Naive thymus-derived CD4-positive, alpha-beta T cell (primary cell): ENCODE measurements around the gene PSMD1. TPM values are rescaled to one million over a fixed set of nuclear protein-coding genes. Genes with fewer than 3 reads are reported as not detected.

ENCODE experiments used
- ATAC-seq: fragments of 150-1000 bp; cut with Tn5 transposase; 2 replicates; pipeline ENCODE4 v1.10.0; 2021; ENCODE audit warnings: mild to moderate bottlenecking, moderate library complexity
- CTCF ChIA-PET: fragments of 350-600 bp; sonication (Branson Sonifier 250); formaldehyde crosslinking; loops from one replicate; lab custom pipeline; 2021; ENCODE audit warnings: antibody characterized with exemption; lab: Charles Lee
- POLR2A ChIA-PET: fragments of 350-600 bp; sonication (Branson Sonifier 250); formaldehyde crosslinking; loops from one replicate; lab custom pipeline; 2021; ENCODE audit warnings: antibody characterized with exemption, inconsistent platforms; lab: Charles Lee
- DNase-seq, 9 donors: peaks; one replicate each; pipeline versions ENCODE4 v3.0.0 to v3.0.0-alpha.2; 2020 to 2022; ENCODE audit warnings: mixed read lengths in 1 of 9
- H3K27ac ChIP-seq: one replicate; pipeline ENCODE4 v1.7.0; 2013; ENCODE audit warnings: mild to moderate bottlenecking, low read depth, low read length, moderate library complexity
- H3K27me3 ChIP-seq, 2 donors: one replicate each; pipeline ENCODE4 v1.7.0; 2013; ENCODE audit warnings: low read length in 2 of 2, mild to moderate bottlenecking in 2 of 2, moderate library complexity in 2 of 2; ENCODE audit not compliant: control insufficient read depth in 2 of 2, insufficient read depth in 2 of 2
- H3K36me3 ChIP-seq, 3 experiments: 1 replicate in 2 of 3; 2 replicates in 1 of 3; pipeline ENCODE4 v1.7.0; 2013; ENCODE audit warnings: low read length in 3 of 3, mild to moderate bottlenecking in 3 of 3, moderate library complexity in 1 of 3; ENCODE audit not compliant: insufficient read depth in 3 of 3, control insufficient read depth in 2 of 3
- H3K4me1 ChIP-seq, 2 donors: one replicate each; pipeline ENCODE4 v1.7.0; 2013; ENCODE audit warnings: low read length in 2 of 2, mild to moderate bottlenecking in 2 of 2, moderate library complexity in 1 of 2; ENCODE audit not compliant: control insufficient read depth in 2 of 2, insufficient read depth in 2 of 2
- H3K4me3 ChIP-seq: 2 replicates; pipeline ENCODE4 v1.7.0; 2013; ENCODE audit warnings: mild to moderate bottlenecking, low read length
- H3K9me3 ChIP-seq, 3 experiments: 1 replicate in 2 of 3; 2 replicates in 1 of 3; pipeline ENCODE4 v1.7.0; 2013; ENCODE audit warnings: low read length in 3 of 3; ENCODE audit not compliant: control insufficient read depth in 2 of 3
- H3K27ac Mint-ChIP-seq, 9 donors: one replicate each; pipeline ENCODE4 v1.8.0; 2020 to 2022; ENCODE audit warnings: mixed read lengths in 9 of 9, mild to moderate bottlenecking in 8 of 9, moderate library complexity in 5 of 9, inconsistent platforms in 2 of 9
- H3K27me3 Mint-ChIP-seq, 5 donors: one replicate each; pipeline ENCODE4 v1.8.0; 2021 to 2022; ENCODE audit warnings: mixed read lengths in 5 of 5, mild to moderate bottlenecking in 1 of 5
- H3K36me3 Mint-ChIP-seq, 5 donors: one replicate each; pipeline ENCODE4 v1.8.0; 2020 to 2022; ENCODE audit warnings: mixed read lengths in 5 of 5, mild to moderate bottlenecking in 3 of 5, inconsistent platforms in 1 of 5
- H3K4me1 Mint-ChIP-seq, 7 donors: one replicate each; pipeline ENCODE4 v1.8.0; 2020 to 2022; ENCODE audit warnings: mixed read lengths in 7 of 7, mild to moderate bottlenecking in 3 of 7, inconsistent platforms in 1 of 7
- H3K4me3 Mint-ChIP-seq, 10 donors: one replicate each; pipeline ENCODE4 v1.8.0; 2020 to 2022; ENCODE audit warnings: mild to moderate bottlenecking in 10 of 10, mixed read lengths in 10 of 10, moderate library complexity in 6 of 10, inconsistent platforms in 2 of 10
- H3K9me3 Mint-ChIP-seq, 11 donors: one replicate each; pipeline ENCODE4 v1.8.0; 2020 to 2022; ENCODE audit warnings: mixed read lengths in 11 of 11, mild to moderate bottlenecking in 4 of 11, inconsistent platforms in 1 of 11, moderate library complexity in 1 of 11
- intact Hi-C, 2 donors: fragments of 100-400 bp; cut with micrococcal nuclease; formaldehyde crosslinking; loops; one replicate each; pipeline ENCODE4 v1.15.1; 2023
- polyA plus RNA-seq, 2 donors: library from polyadenylated mRNA; unstranded; fragments of 300-500 nt; fragmentation: Illumina TruSeq; gene quantifications; one replicate each; pipeline ENCODE4 v1.2.3, GENCODE V29; 2021
- total RNA-seq, 6 experiments: library from RNA in 5 of 6; stranded (reverse) in 5 of 6; gene quantifications; 1 replicate in 5 of 6; 2 replicates in 1 of 6; pipeline ENCODE4 v1.2.3 and lab custom pipeline; 2021 to 2026

Gene PSMD1
- total and polyA plus RNA-seq, 7 experiments from 2014 or later = 30.3 to 121 (median 46.2) TPM

GRCh38 chr2:231038483-231039293 lies 18.0 kb upstream of the PSMD1 start:
- Histone ChIP-seq H3K27me3 (peaks cover 6 to 9% of the 10 kb centered on the region in 2 donors), H3K9me3 (no peaks in the 10 kb centered on the region), H3K27ac (no peak overlapping the region), H3K4me3 (no peak overlapping the region), H3K4me1 (no peaks in the 10 kb centered on the region), H3K36me3 (no peaks in the 10 kb centered on the region)
- POLR2A ChIA-PET = interaction anchor here (0.6 kb wide), 1 partner anchor 20 kb away, joined by 3 read pairs; no protein-coding TSS in a partner anchor
- Mint-ChIP-seq H3K36me3 (peaks cover 0 to 4% (median 0%) of the 10 kb centered on the region in 5 donors), H3K9me3 (no peaks in the 10 kb centered on the region), H3K4me3 (peak overlapping the region; percentile 14 to 78 (median 52)), H3K27me3 (peaks cover 58 to 75% (median 60%) of the 10 kb centered on the region in 5 donors), H3K27ac (no peak overlapping the region), H3K4me1 (peaks cover 0 to 7% (median 5%) of the 10 kb centered on the region in 7 donors)
- no peak for ATAC-seq
- intact Hi-C loops = no loop called here
- no peak for DNase-seq
- CTCF ChIA-PET = no interaction called here

- DNase-seq (no peak), ATAC-seq (no peak)
- CTCF ChIA-PET = no interaction called here
- peaks cover 6 to 9% of the 10 kb centered on the region in 2 donors for H3K27me3 ChIP-seq
- H3K4me1 ChIP-seq = no peaks in the 10 kb centered on the region
- H3K4me3 ChIP-seq = no peak overlapping the region
- POLR2A ChIA-PET = no interaction called here
- intact Hi-C loops = no loop called here
- H3K4me1 Mint-ChIP-seq = peaks cover 0 to 7% (median 5%) of the 10 kb centered on the region in 7 donors
- H3K27me3 Mint-ChIP-seq = peaks cover 55 to 69% (median 58%) of the 10 kb centered on the region in 5 donors
- H3K27ac Mint-ChIP-seq = no peak overlapping the region
- no peak overlapping the region for H3K27ac ChIP-seq
- H3K9me3 ChIP-seq = no peaks in the 10 kb centered on the region
- H3K36me3 ChIP-seq = no peaks in the 10 kb centered on the region
- peaks cover 0 to 4% (median 0%) of the 10 kb centered on the region in 5 donors for H3K36me3 Mint-ChIP-seq
- H3K9me3 Mint-ChIP-seq = no peaks in the 10 kb centered on the region
- peak overlapping the region in 3 of 10 donors; percentile 21 to 45 (median 25) for H3K4me3 Mint-ChIP-seq
Observed at GRCh38 chr2:231039294-231039664, 17.4 kb upstream of the PSMD1 start.

GRCh38 chr2:231039821-231040364 lies 16.8 kb upstream of the PSMD1 start:
- H3K4me3 ChIP-seq = no peak overlapping the region
- Mint-ChIP-seq H3K27ac (no peak overlapping the region), H3K36me3 (peaks cover 0 to 4% (median 0%) of the 10 kb centered on the region in 5 donors), H3K27me3 (peaks cover 53 to 63% (median 58%) of the 10 kb centered on the region in 5 donors), H3K4me1 (peaks cover 0 to 7% (median 5%) of the 10 kb centered on the region in 7 donors), H3K9me3 (no peaks in the 10 kb centered on the region), H3K4me3 (peak overlapping the region in 3 of 10 donors; percentile 11 to 25 (median 21))
- H3K36me3 ChIP-seq = no peaks in the 10 kb centered on the region
- H3K4me1 ChIP-seq = no peaks in the 10 kb centered on the region
- peaks cover 6 to 9% of the 10 kb centered on the region in 2 donors for H3K27me3 ChIP-seq
- POLR2A ChIA-PET = no interaction called here
- intact Hi-C loops = no loop called here
- DNase-seq = no peak
- CTCF ChIA-PET = no interaction called here
- no peak overlapping the region for H3K27ac ChIP-seq
- ATAC-seq = no peak
- H3K9me3 ChIP-seq = no peaks in the 10 kb centered on the region

- Histone ChIP-seq H3K36me3 (no peaks in the 10 kb centered on the region), H3K4me1 (no peaks in the 10 kb centered on the region), H3K27ac (no peak overlapping the region), H3K27me3 (peaks cover 3 to 7% of the 10 kb centered on the region in 2 donors), H3K9me3 (no peaks in the 10 kb centered on the region), H3K4me3 (no peak overlapping the region)
- Mint-ChIP-seq H3K9me3 (no peaks in the 10 kb centered on the region), H3K27ac (no peak overlapping the region), H3K4me3 (no peak overlapping the region), H3K36me3 (peaks cover 0 to 4% (median 0%) of the 10 kb centered on the region in 5 donors), H3K27me3 (peaks cover 48 to 56% (median 50%) of the 10 kb centered on the region in 5 donors), H3K4me1 (peaks cover 0 to 7% (median 5%) of the 10 kb centered on the region in 7 donors)
- DNase-seq (no peak), ATAC-seq (no peak)
- intact Hi-C loops = no loop called here
- ChIA-PET CTCF (no interaction called here), POLR2A (no interaction called here)
Observed at GRCh38 chr2:231041061-231041689, 15.5 kb upstream of the PSMD1 start.

- Mint-ChIP-seq H3K4me3 (no peak overlapping the region), H3K4me1 (no peaks in the 10 kb centered on the region), H3K9me3 (no peaks in the 10 kb centered on the region), H3K27ac (no peak overlapping the region), H3K36me3 (no peaks in the 10 kb centered on the region), H3K27me3 (peaks cover 32 to 38% (median 34%) of the 10 kb centered on the region in 5 donors)
- H3K9me3 ChIP-seq = no peaks in the 10 kb centered on the region
- ATAC-seq = no peak
- intact Hi-C loops = no loop called here
- H3K36me3 ChIP-seq = no peaks in the 10 kb centered on the region
- H3K4me3 ChIP-seq = no peak overlapping the region
- ChIA-PET POLR2A (no interaction called here), CTCF (no interaction called here)
- H3K27ac ChIP-seq = no peak overlapping the region
- H3K4me1 ChIP-seq = no peaks in the 10 kb centered on the region
- H3K27me3 ChIP-seq = peaks cover 0 to under 1% of the 10 kb centered on the region in 2 donors
- DNase-seq = no peak
Observed at GRCh38 chr2:231043796-231044195, 12.9 kb upstream of the PSMD1 start.

- no peaks in the 10 kb centered on the region for H3K4me1 Mint-ChIP-seq
- no peak for DNase-seq
- CTCF ChIA-PET = no interaction called here
Observed at GRCh38 chr2:231046916-231047273, 9.8 kb upstream of the PSMD1 start.

More at GRCh38 chr2:231046916-231047273, 9.8 kb upstream of the PSMD1 start:
- no peaks in the 10 kb centered on the region for H3K36me3 ChIP-seq
- POLR2A ChIA-PET = no interaction called here
- Mint-ChIP-seq H3K9me3 (no peaks in the 10 kb centered on the region), H3K27me3 (peaks cover 3 to 12% (median 7%) of the 10 kb centered on the region in 5 donors), H3K4me3 (no peak overlapping the region), H3K27ac (no peak overlapping the region), H3K36me3 (no peaks in the 10 kb centered on the region)
- H3K4me3 ChIP-seq = no peak overlapping the region
- H3K27ac ChIP-seq = no peak overlapping the region
- H3K9me3 ChIP-seq = no peaks in the 10 kb centered on the region
- H3K4me1 ChIP-seq = no peaks in the 10 kb centered on the region
- no peak for ATAC-seq
- H3K27me3 ChIP-seq = no peaks in the 10 kb centered on the region
- intact Hi-C loops = no loop called here
